GM12865 (cell line): Measurements from ENCODE around the gene CMC4.

Experiments
- DNase-seq: peaks from one replicate; pipeline ENCODE4 v3.0.0; 2010; ENCODE audit warnings: low read depth
- H3K4me3 ChIP-seq: 2 replicates; pipeline ENCODE4 v1.5.1; 2011; ENCODE audit warnings: mild to moderate bottlenecking, low read depth, low read length, control low read depth
- CTCF ChIP-seq: IDR thresholded peaks from 2 replicates; pipeline ENCODE4 v1.5.1; 2011; ENCODE audit warnings: low read length, control low read depth, low read depth, inconsistent platforms; ENCODE audit not compliant: insufficient read depth; ENCODE audit errors: missing control alignments

Gene CMC4

GRCh38 chrX:155035688-155036087, 35.2 kb downstream of the CMC4 start:
- no peak for DNase-seq
- H3K4me3 ChIP-seq: no peak overlapping the region
- TF ChIP-seq CTCF: no peak

- TF ChIP-seq CTCF: no peak
- H3K4me3 ChIP-seq: no peak overlapping the region
- no peak for DNase-seq
Measured at GRCh38 chrX:155031657-155032056, 39.3 kb downstream of the CMC4 start.

- TF ChIP-seq CTCF: no peak
- H3K4me3 ChIP-seq: peak overlapping the region; percentile 89
- peak; percentile 7 for DNase-seq
Measured at GRCh38 chrX:155028877-155029291, 42.1 kb downstream of the CMC4 start.

GRCh38 chrX:155028129-155028528, 42.8 kb downstream of the CMC4 start:
- no peak for TF ChIP-seq CTCF
- DNase-seq: peak; percentile 40
- peak overlapping the region; percentile 89 for H3K4me3 ChIP-seq

GRCh38 chrX:155027509-155028066, 43.3 kb downstream of the CMC4 start:
- peak; percentile 40 for DNase-seq
- no peak for TF ChIP-seq CTCF
- peak overlapping the region; percentile 89 for H3K4me3 ChIP-seq

- DNase-seq: peak; percentile 98
- peak within 1 kb of the TSS; percentile 89 for H3K4me3 ChIP-seq
- TF ChIP-seq CTCF: no peak
Measured at GRCh38 chrX:155026727-155027508, 44.0 kb downstream of the CMC4 start, which contains the start of gene FUNDC2. Gene FUNDC2 (plus strand): TSS chrX:155026844. CDS start chrX:155026939, 95 bp downstream.

GRCh38 chrX:155026420-155026726, 44.6 kb downstream of the CMC4 start:
- DNase-seq: no peak
- no peak for TF ChIP-seq CTCF
- peak overlapping the region; percentile 59 for H3K4me3 ChIP-seq
